Astrocyte (in vitro differentiated cells and primary cell): ENCODE results near the gene FRMD6. TPM values are rescaled to one million over a fixed set of nuclear protein-coding genes. Genes with fewer than 3 reads are reported as not detected.

Experiments
- DNase-seq: peaks from one replicate; pipeline ENCODE4 v3.0.0-alpha.2; 2010; ENCODE audit warnings: low read depth
- FAIRE-seq: peaks from 2 replicates; lab custom pipeline; 2011; peaks lifted over from hg19 to GRCh38; lab: Jason Lieb, UNC
- H2AFZ ChIP-seq: 2 replicates; pipeline ENCODE4 v1.6.0; 2012; ENCODE audit warnings: low read depth, low read length, inconsistent platforms
- H3K27ac ChIP-seq: 2 replicates; pipeline ENCODE4 v1.5.1; 2011; ENCODE audit warnings: low read depth, low read length, inconsistent platforms
- H3K27me3 ChIP-seq: 2 replicates; pipeline ENCODE4 v1.6.0; 2011; ENCODE audit warnings: low read length, inconsistent platforms; ENCODE audit not compliant: insufficient read depth
- H3K36me3 ChIP-seq: 2 replicates; pipeline ENCODE4 v1.5.1; 2011; ENCODE audit warnings: low read length, inconsistent platforms; ENCODE audit not compliant: insufficient read depth
- H3K4me1 ChIP-seq: 2 replicates; pipeline ENCODE4 v1.5.1; 2011; ENCODE audit warnings: low read length, inconsistent platforms; ENCODE audit not compliant: insufficient read depth
- H3K4me2 ChIP-seq: 2 replicates; pipeline ENCODE4 v1.6.0; 2012; ENCODE audit warnings: low read length, inconsistent platforms
- H3K4me3 ChIP-seq: 2 replicates; pipeline ENCODE4 v1.5.1; 2011; ENCODE audit warnings: low read depth, mild to moderate bottlenecking, low read length, inconsistent platforms; ENCODE audit not compliant: insufficient read depth
- H3K79me2 ChIP-seq: 2 replicates; pipeline ENCODE4 v1.6.0; 2012; ENCODE audit warnings: mild to moderate bottlenecking, low read length, inconsistent platforms; ENCODE audit not compliant: insufficient read depth
- H3K9ac ChIP-seq: 2 replicates; pipeline ENCODE4 v1.6.0; 2012; ENCODE audit warnings: mild to moderate bottlenecking, low read length, inconsistent platforms
- H3K9me3 ChIP-seq: 2 replicates; pipeline ENCODE4 v1.5.1; 2012; ENCODE audit warnings: low read depth, mild to moderate bottlenecking, low read length, inconsistent platforms; ENCODE audit not compliant: insufficient read depth
- H4K20me1 ChIP-seq: 2 replicates; pipeline ENCODE4 v1.6.0; 2012; ENCODE audit warnings: low read length, inconsistent platforms; ENCODE audit not compliant: insufficient read depth
- H3K27ac Mint-ChIP-seq: one replicate; pipeline ENCODE4 v1.8.0; 2021; ENCODE audit warnings: mild to moderate bottlenecking, mixed read lengths; ENCODE audit not compliant: unreplicated experiment
- H3K27me3 Mint-ChIP-seq: one replicate; pipeline ENCODE4 v1.8.0; 2021; ENCODE audit warnings: low read depth, mixed read lengths; ENCODE audit not compliant: unreplicated experiment
- H3K36me3 Mint-ChIP-seq: one replicate; pipeline ENCODE4 v1.8.0; 2021; ENCODE audit warnings: low read depth, mixed read lengths; ENCODE audit not compliant: unreplicated experiment
- H3K4me1 Mint-ChIP-seq: one replicate; pipeline ENCODE4 v1.8.0; 2021; ENCODE audit warnings: low read depth, mixed read lengths; ENCODE audit not compliant: unreplicated experiment
- H3K4me3 Mint-ChIP-seq: one replicate; pipeline ENCODE4 v1.8.0; 2021; ENCODE audit warnings: mild to moderate bottlenecking, moderate library complexity, mixed read lengths; ENCODE audit not compliant: unreplicated experiment
- H3K9me3 Mint-ChIP-seq: one replicate; pipeline ENCODE4 v1.8.0; 2021; ENCODE audit warnings: mild to moderate bottlenecking, mixed read lengths; ENCODE audit not compliant: unreplicated experiment
- CTCF ChIP-seq: IDR thresholded peaks from 2 replicates; pipeline ENCODE4 v1.5.1; 2011; ENCODE audit warnings: low read depth, mild to moderate bottlenecking, inconsistent platforms, low read length, moderate library complexity; ENCODE audit not compliant: insufficient read depth
- EZH2 ChIP-seq: IDR thresholded peaks from 2 replicates; pipeline ENCODE4 v1.6.1; 2012; ENCODE audit warnings: mild to moderate bottlenecking, low read length, inconsistent platforms; ENCODE audit not compliant: insufficient read depth
- total RNA-seq: library from RNA; stranded (reverse); gene quantifications from 2 replicates; pipeline ENCODE4 v1.2.1, GENCODE V29; 2021

Gene FRMD6
- total RNA-seq, 1 donor from 2014 or later = 492 TPM

- Histone ChIP-seq H3K79me2 (peaks cover 100% of the 10 kb centered on the region), H4K20me1 (peaks cover 94% of the 10 kb centered on the region), H2AFZ (no peak overlapping the region), H3K9ac (no peak overlapping the region), H3K36me3 (peaks cover 22% of the 10 kb centered on the region), H3K27ac (no peak overlapping the region), H3K4me2 (no peak overlapping the region), H3K4me1 (peaks cover 5% of the 10 kb centered on the region), H3K27me3 (no peaks in the 10 kb centered on the region), H3K9me3 (no peaks in the 10 kb centered on the region), H3K4me3 (no peak overlapping the region)
- TF ChIP-seq CTCF (no peak), EZH2 (no peak)
- peak overlapping the region; percentile 82 for H3K27ac Mint-ChIP-seq
- no peak for FAIRE-seq
- DNase-seq = no peak
- H3K36me3 Mint-ChIP-seq = peaks cover 11% of the 10 kb centered on the region
- no peaks in the 10 kb centered on the region for H3K27me3 Mint-ChIP-seq
- no peaks in the 10 kb centered on the region for H3K9me3 Mint-ChIP-seq
- peaks cover 56% of the 10 kb centered on the region for H3K4me1 Mint-ChIP-seq
- peak overlapping the region; percentile 31 for H3K4me3 Mint-ChIP-seq
Measured at GRCh38 chr14:51663783-51664326, 12.1 kb downstream of the FRMD6 start.

GRCh38 chr14:51666070-51666469 is 14.4 kb downstream of the FRMD6 start:
- no peaks in the 10 kb centered on the region for H3K27me3 Mint-ChIP-seq
- Histone ChIP-seq H3K4me1 (peaks cover 2% of the 10 kb centered on the region), H3K27me3 (no peaks in the 10 kb centered on the region), H3K4me2 (no peak overlapping the region), H4K20me1 (peaks cover 92% of the 10 kb centered on the region), H3K36me3 (peaks cover 17% of the 10 kb centered on the region), H3K79me2 (peaks cover 100% of the 10 kb centered on the region), H3K9me3 (no peaks in the 10 kb centered on the region), H3K27ac (peak overlapping the region; percentile 23), H3K9ac (no peak overlapping the region), H3K4me3 (no peak overlapping the region), H2AFZ (no peak overlapping the region)
- FAIRE-seq (no peak), DNase-seq (peak; percentile 71)
- no peaks in the 10 kb centered on the region for H3K9me3 Mint-ChIP-seq
- H3K27ac Mint-ChIP-seq = peak overlapping the region; percentile 88
- H3K4me1 Mint-ChIP-seq = peaks cover 46% of the 10 kb centered on the region
- peaks cover 7% of the 10 kb centered on the region for H3K36me3 Mint-ChIP-seq
- H3K4me3 Mint-ChIP-seq = peak overlapping the region; percentile 70
- no peak for TF ChIP-seq EZH2

GRCh38 chr14:51666826-51667225 is 15.1 kb downstream of the FRMD6 start:
- H3K27ac Mint-ChIP-seq = peak overlapping the region; percentile 78
- Histone ChIP-seq H3K36me3 (peaks cover 11% of the 10 kb centered on the region), H3K4me3 (no peak overlapping the region), H4K20me1 (peaks cover 92% of the 10 kb centered on the region), H3K79me2 (peaks cover 100% of the 10 kb centered on the region), H3K27me3 (no peaks in the 10 kb centered on the region), H3K9me3 (no peaks in the 10 kb centered on the region), H3K4me1 (peaks cover 2% of the 10 kb centered on the region), H3K4me2 (peak overlapping the region; percentile 38), H2AFZ (no peak overlapping the region), H3K27ac (peak overlapping the region; percentile 16), H3K9ac (no peak overlapping the region)
- H3K4me3 Mint-ChIP-seq = peak overlapping the region; percentile 70
- no peaks in the 10 kb centered on the region for H3K9me3 Mint-ChIP-seq
- H3K4me1 Mint-ChIP-seq = peaks cover 46% of the 10 kb centered on the region
- H3K36me3 Mint-ChIP-seq = peaks cover 6% of the 10 kb centered on the region
- no peak for FAIRE-seq
- H3K27me3 Mint-ChIP-seq = no peaks in the 10 kb centered on the region
- TF ChIP-seq EZH2 = no peak
- no peak for TF ChIP-seq CTCF
- no peak for DNase-seq
